Activated CD4-positive, alpha-beta T cell treated with anti-CD3 and anti-CD28 coated beads, Interleukin-2, amount 50 U/mL, for 24 hours (primary cell): ENCODE data around the gene VCP.

Experiments used
- DNase-seq, 2 donors: peaks; one replicate each; pipeline ENCODE4 v3.0.0-alpha.2; 2020; ENCODE audit warnings: low read depth in 1 of 2, low spot score in 1 of 2

Gene VCP

GRCh38 chr9:35072461-35073278 lies at the start of gene VCP:
Gene VCP (minus strand): TSS chr9:35072625. CDS start chr9:35072353, 272 bp downstream.
- peak; percentile 85 to 98 for DNase-seq

- peak; percentile 50 to 87 for DNase-seq
Measured at GRCh38 chr9:35116898-35117551, 44.6 kb upstream of the VCP start.

- DNase-seq = no peak
Measured at GRCh38 chr9:35116539-35116897, 44.1 kb upstream of the VCP start.

- DNase-seq = peak; percentile 77 to 87
Measured at GRCh38 chr9:35115680-35116538, 43.5 kb upstream of the VCP start, which contains the start of gene ATOSB. Gene ATOSB (minus strand): TSS chr9:35115862. CDS start chr9:35108274, 7,588 bp downstream.

- DNase-seq = no peak
Measured at GRCh38 chr9:35114840-35115628, 42.6 kb upstream of the VCP start.

GRCh38 chr9:35114113-35114839 lies 41.9 kb upstream of the VCP start:
- DNase-seq = peak in 1 of 2 donors; percentile 62

- DNase-seq = no peak
Measured at GRCh38 chr9:35112257-35113020, 40.0 kb upstream of the VCP start.

- DNase-seq = peak; percentile 85 to 94
Measured at GRCh38 chr9:35111001-35111933, 38.8 kb upstream of the VCP start.

- no peak for DNase-seq
Measured at GRCh38 chr9:35110327-35110761, 37.9 kb upstream of the VCP start.

GRCh38 chr9:35108946-35109575 lies 36.6 kb upstream of the VCP start:
- no peak for DNase-seq

GRCh38 chr9:35108461-35108860 lies 36.0 kb upstream of the VCP start:
- no peak for DNase-seq

GRCh38 chr9:35107297-35108290 lies 35.2 kb upstream of the VCP start:
- no peak for DNase-seq

- DNase-seq = no peak
Measured at GRCh38 chr9:35106343-35106730, 33.9 kb upstream of the VCP start.

- no peak for DNase-seq
Measured at GRCh38 chr9:35105571-35106342, 33.3 kb upstream of the VCP start.

- no peak for DNase-seq
Measured at GRCh38 chr9:35105126-35105525, 32.7 kb upstream of the VCP start.

GRCh38 chr9:35104586-35104985 lies 32.2 kb upstream of the VCP start:
- no peak for DNase-seq
